GM12878 (cell line): ENCODE data around the gene PTPRN2. TPM values are rescaled to one million over a fixed set of nuclear protein-coding genes. Genes with fewer than 3 reads are reported as not detected.

Source experiments
- ATAC-seq: fragments of 200-7000 bp; cut with Tn5 transposase; 3 replicates; pipeline ENCODE4 v1.9.1; 2020; ENCODE audit warnings: mild to moderate bottlenecking, moderate library complexity
- BruUV-seq: library from RNA; stranded (reverse); fragments of 400-500 nt; replicated peaks from 2 replicates; lab custom pipeline; 2021; lab: Mats Ljungman, UMichigan
- CTCF ChIA-PET: fragments of 300-600 bp; sonication (Branson Sonifier 250); formaldehyde crosslinking; extraction: SDS; loops from one replicate; lab custom pipeline; 2021; ENCODE audit warnings: inconsistent platforms; lab: Yijun Ruan, JAX
- POLR2A ChIA-PET: fragments of 350-600 bp; formaldehyde crosslinking; extraction: SDS; loops from one replicate; lab custom pipeline; 2021; ENCODE audit warnings: inconsistent platforms; lab: Charles Lee
- RAD21 ChIA-PET: fragments of 300-600 bp; sonication (Branson Sonifier 250); formaldehyde crosslinking; loops from one replicate; lab custom pipeline; 2023; ENCODE audit warnings: antibody characterized with exemption; ENCODE audit not compliant: unreplicated experiment; lab: Charles Lee
- SMC1A ChIA-PET: fragments of 300-600 bp; sonication (Branson Sonifier 250); formaldehyde crosslinking; loops from one replicate; lab custom pipeline; 2023; ENCODE audit not compliant: unreplicated experiment, uncharacterized antibody; lab: Charles Lee
- DNase-seq: peaks from one replicate; pipeline ENCODE4 v3.0.0-alpha.2; 2011; ENCODE audit warnings: low read depth, low spot score
- FAIRE-seq: peaks from 3 replicates; lab custom pipeline; 2011; peaks lifted over from hg19 to GRCh38; lab: Jason Lieb, UNC
- H2AFZ ChIP-seq: 2 replicates; pipeline ENCODE4 v1.6.0; 2011; ENCODE audit warnings: low read depth, low read length, control low read depth; ENCODE audit not compliant: control insufficient read depth
- H3K27ac ChIP-seq: 2 replicates; pipeline ENCODE4 v1.5.1; 2011; ENCODE audit warnings: control low read depth; ENCODE audit not compliant: control insufficient read depth, insufficient read depth
- H3K27me3 ChIP-seq, 2 experiments: replicated peaks in 1 of 2; 2 replicates each; pipeline versions ENCODE4 v1.6.0 to v1.6.1; 2011; ENCODE audit warnings: low read length in 1 of 2; ENCODE audit not compliant: control insufficient read depth in 2 of 2, insufficient read depth in 2 of 2
- H3K36me3 ChIP-seq, 2 experiments: 2 replicates each; pipeline ENCODE4 v1.5.1; 2011; ENCODE audit warnings: low read length in 1 of 2; ENCODE audit not compliant: control insufficient read depth in 2 of 2, insufficient read depth in 2 of 2
- H3K4me1 ChIP-seq: 2 replicates; pipeline ENCODE4 v1.6.1; 2011; ENCODE audit warnings: mild to moderate bottlenecking, low read length, moderate library complexity, mixed read lengths; ENCODE audit not compliant: control insufficient read depth, insufficient read depth
- H3K4me2 ChIP-seq: 2 replicates; pipeline ENCODE4 v1.6.0; 2011; ENCODE audit warnings: control low read depth; ENCODE audit not compliant: control insufficient read depth, insufficient read depth
- H3K4me3 ChIP-seq: fragments of 200-600 bp; sonication (generic); 2 replicates; pipeline ENCODE4 v1.5.1; 2016
- H3K79me2 ChIP-seq: 2 replicates; pipeline ENCODE4 v1.6.0; 2011; ENCODE audit warnings: low read length; ENCODE audit not compliant: control insufficient read depth, insufficient read depth
- H3K9ac ChIP-seq: 2 replicates; pipeline ENCODE4 v1.8.0; 2011; ENCODE audit warnings: low read length, control low read depth, mixed read lengths; ENCODE audit not compliant: control insufficient read depth, insufficient read depth
- H3K9me3 ChIP-seq: replicated peaks from 3 replicates; pipeline ENCODE4 v1.5.1; 2011; ENCODE audit warnings: mild to moderate bottlenecking, low read length; ENCODE audit not compliant: control insufficient read depth, insufficient read depth
- H4K20me1 ChIP-seq: 2 replicates; pipeline ENCODE4 v1.6.0; 2011; ENCODE audit not compliant: control insufficient read depth, insufficient read depth
- ATF2 ChIP-seq: IDR thresholded peaks from 2 replicates; pipeline ENCODE4 v1.6.1; 2012; ENCODE audit warnings: low read length, inconsistent platforms
- CBFB ChIP-seq: IDR thresholded peaks from 2 replicates; pipeline ENCODE4 v1.6.1; 2016; ENCODE audit warnings: antibody characterized with exemption, low read depth
- CHD4 ChIP-seq: fragments of 200-600 bp; sonication (generic); IDR thresholded peaks from 2 replicates; pipeline ENCODE4 v1.6.1; 2016; ENCODE audit warnings: mild to moderate bottlenecking
- EGR1 ChIP-seq, 2 experiments: IDR thresholded peaks; 1 replicate in 1 of 2; 2 replicates in 1 of 2; pipeline ENCODE4 v1.6.1; 2011 to 2012; ENCODE audit warnings: low read depth in 2 of 2, low read length in 2 of 2, borderline replicate concordance in 1 of 2, mild to moderate bottlenecking in 1 of 2, moderate library complexity in 1 of 2
- HSF1 ChIP-seq: fragments of 150-350 bp; IDR thresholded peaks from 2 replicates; pipeline ENCODE4 v1.6.1; 2014; ENCODE audit warnings: mild to moderate bottlenecking, low read depth, low read length
- JUNB ChIP-seq: IDR thresholded peaks from 2 replicates; pipeline ENCODE4 v1.6.1; 2016; ENCODE audit warnings: antibody characterized with exemption, mild to moderate bottlenecking
- JUND ChIP-seq: IDR thresholded peaks from 2 replicates; pipeline ENCODE4 v1.6.1; 2012; ENCODE audit warnings: low read depth, mild to moderate bottlenecking, low read length, improper control_type of control experiment, moderate library complexity
- LARP7 ChIP-seq: fragments of 450-650 bp; IDR thresholded peaks from 2 replicates; pipeline ENCODE4 v1.6.1; 2017; ENCODE audit warnings: mild to moderate bottlenecking
- MTA3 ChIP-seq: IDR thresholded peaks from 2 replicates; pipeline ENCODE4 v1.6.1; 2012; ENCODE audit warnings: low read length, inconsistent platforms, borderline replicate concordance
- NFXL1 ChIP-seq: fragments of 450-650 bp; IDR thresholded peaks from 2 replicates; pipeline ENCODE4 v1.6.1; 2017; ENCODE audit warnings: antibody characterized with exemption, mild to moderate bottlenecking, borderline replicate concordance
- RBBP5 ChIP-seq: fragments of 200-600 bp; sonication (generic); conservative IDR thresholded peaks from 2 replicates; pipeline ENCODE4 v1.6.1; 2016
- SREBF1 ChIP-seq: IDR thresholded peaks from 2 replicates; pipeline ENCODE4 v1.6.1; 2012; ENCODE audit warnings: mild to moderate bottlenecking, low read length
- SRF ChIP-seq, 2 experiments: IDR thresholded peaks; 2 replicates each; pipeline ENCODE4 v1.6.1; 2011; ENCODE audit warnings: low read depth in 2 of 2, low read length in 2 of 2, mild to moderate bottlenecking in 1 of 2, moderate library complexity in 1 of 2
- STAT3 ChIP-seq: IDR thresholded peaks from 2 replicates; pipeline ENCODE4 v1.6.1; 2011; ENCODE audit warnings: low read depth, low read length, improper control_type of control experiment
- WGBS: methylation state at CpG from one replicate; pipeline ENCODE4 v1.1.6; 2016; ENCODE audit warnings: low lambda C conversion rate; ENCODE audit not compliant: insufficient replicate concordance, insufficient coverage; ENCODE audit errors: missing lambda C conversion rate; 5-methylcytosine and 5-hydroxymethylcytosine counted together
- in situ Hi-C: fragments of 300-500 bp; cut with MboI; formaldehyde crosslinking; loops from 9 replicates; pipeline ENCODE4 v1.14.3; 2018; ENCODE audit warnings: mixed read lengths
- intact Hi-C: fragments of 100-400 bp; cut with micrococcal nuclease; formaldehyde crosslinking; loops from one replicate; pipeline ENCODE4 v1.14.2; 2022; ENCODE audit not compliant: unreplicated experiment
- polyA plus RNA-seq, 11 experiments: library from polyadenylated mRNA; depleted of rRNA in 4 of 11; unstranded in 6 of 11; stranded (reverse) in 5 of 11; fragments of >200 nt; fragmentation: Nextera tagmentation in 4 of 11; fragmentation: Illumina TruSeq in 1 of 11; extraction: Ambion mirVana in 4 of 11; extraction: Trizol in 1 of 11; gene quantifications; 1 replicate in 1 of 11; 2 replicates in 10 of 11; pipeline versions ENCODE4 v1.2.1 to v1.2.3, GENCODE V29; 2011 to 2016; ENCODE audit warnings: inconsistent platforms in 2 of 11, missing spikeins in 2 of 11, low read depth in 1 of 11
- total RNA-seq, 4 experiments: library from RNA; depleted of rRNA in 3 of 4; stranded (reverse); fragments of >200 nt in 3 of 4; fragmentation: Illumina TruSeq in 1 of 4; extraction: Trizol in 1 of 4; gene quantifications; 2 replicates each; pipeline versions ENCODE4 v1.2.1 to v1.2.3, GENCODE V29; 2013 to 2021
- TF ChIP-seq, protein P1 (sequence below): IDR thresholded peaks from 2 replicates; pipeline ENCODE4 v1.6.1; 2012; ENCODE audit warnings: mild to moderate bottlenecking, low read depth, low read length

The PTPRN2 gene
- total and polyA plus RNA-seq, 10 of the 15 experiments (the other 5 are each of a cell fraction or from before 2014, with no cell fraction given), result 5.4 TPM; not detected in 9

DNA sequence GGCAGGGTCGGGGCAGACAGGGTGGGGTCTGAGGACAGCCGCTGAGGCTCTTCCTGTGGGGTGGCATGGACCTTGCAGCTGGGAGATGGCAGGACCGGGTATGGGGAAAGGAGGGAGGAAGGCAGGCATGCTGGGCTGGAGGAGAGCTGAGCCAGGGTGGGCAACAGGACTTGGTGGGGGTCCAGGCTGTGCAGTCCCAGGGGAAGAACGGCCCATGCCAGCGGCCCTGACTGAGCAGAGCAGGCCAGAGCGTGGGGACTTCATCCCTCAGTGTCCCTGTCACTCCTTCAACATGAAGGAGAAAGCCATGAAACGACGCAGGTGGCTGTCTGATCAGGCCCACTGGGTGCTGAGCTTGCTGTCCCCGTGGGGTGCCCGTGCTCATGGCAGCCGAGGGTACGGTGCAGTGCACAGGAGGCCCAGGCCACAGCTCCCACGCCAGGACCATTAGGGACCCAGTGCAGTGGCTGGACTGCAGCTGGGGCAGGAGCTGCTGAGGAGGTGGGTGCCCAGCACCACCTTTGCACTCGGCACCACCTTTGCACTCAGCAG is 519.6 kb downstream of the PTPRN2 start (continued):
- TF ChIP-seq EGR1 (IDR thresholded peaks at IDR 0.05; ENCODE audit: borderline replicate concordance in 1 of 2, low read depth in 2 of 2, low read length in 2 of 2) (no peak), HSF1 (no peak), LARP7 (no peak), MTA3 (no peak), SRF (IDR thresholded peaks at IDR 0.05; ENCODE audit: low read depth in 2 of 2, low read length in 2 of 2) (no peak), CBFB (no peak), ATF2 (no peak), CHD4 (no peak), JUNB (no peak)

DNA sequence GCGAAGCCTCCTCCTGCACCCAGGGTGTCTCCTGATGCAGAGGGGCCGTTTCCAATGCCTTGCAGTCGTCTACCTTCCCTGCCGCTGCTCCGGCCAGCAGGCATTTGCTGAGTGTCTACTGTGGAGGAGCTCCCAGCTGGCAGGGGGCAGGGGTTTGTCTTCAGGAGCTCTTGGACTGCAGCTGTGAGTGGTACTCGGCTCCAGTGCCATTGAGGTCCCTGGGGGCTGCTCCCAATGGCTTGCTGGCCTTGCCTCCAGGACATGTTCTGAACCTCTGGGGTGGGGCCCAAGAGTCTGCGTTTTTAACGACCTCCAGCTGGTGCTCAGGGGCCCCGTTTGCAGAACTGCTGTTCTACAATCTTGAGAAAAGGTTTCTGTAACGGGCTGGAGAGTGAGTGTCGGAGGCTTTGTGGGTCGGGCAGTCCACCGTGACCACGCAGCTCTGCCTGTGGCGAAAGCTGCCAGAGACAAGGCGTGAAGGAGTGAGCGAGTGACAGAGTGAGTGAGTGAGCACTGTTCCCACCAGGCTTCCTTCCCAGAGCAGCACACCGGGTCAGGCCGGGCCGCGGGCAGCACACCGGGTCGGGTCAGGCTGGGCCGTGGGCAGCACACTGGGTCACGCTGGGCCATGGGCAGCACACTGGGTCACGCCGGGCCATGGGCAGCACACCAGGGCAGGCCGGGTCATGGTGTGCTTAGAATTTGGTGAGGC is 520.2 kb downstream of the PTPRN2 start:
- 43% methylated on average over 28 of the region's 28 CpGs for WGBS
- in situ Hi-C loops, result no loop called here
- no peak for TF ChIP-seq NFXL1
- no peak for TF ChIP-seq STAT3
- TF ChIP-seq JUND, result no peak
- TF ChIP-seq RBBP5, result no peak
- TF ChIP-seq, protein P1, sequence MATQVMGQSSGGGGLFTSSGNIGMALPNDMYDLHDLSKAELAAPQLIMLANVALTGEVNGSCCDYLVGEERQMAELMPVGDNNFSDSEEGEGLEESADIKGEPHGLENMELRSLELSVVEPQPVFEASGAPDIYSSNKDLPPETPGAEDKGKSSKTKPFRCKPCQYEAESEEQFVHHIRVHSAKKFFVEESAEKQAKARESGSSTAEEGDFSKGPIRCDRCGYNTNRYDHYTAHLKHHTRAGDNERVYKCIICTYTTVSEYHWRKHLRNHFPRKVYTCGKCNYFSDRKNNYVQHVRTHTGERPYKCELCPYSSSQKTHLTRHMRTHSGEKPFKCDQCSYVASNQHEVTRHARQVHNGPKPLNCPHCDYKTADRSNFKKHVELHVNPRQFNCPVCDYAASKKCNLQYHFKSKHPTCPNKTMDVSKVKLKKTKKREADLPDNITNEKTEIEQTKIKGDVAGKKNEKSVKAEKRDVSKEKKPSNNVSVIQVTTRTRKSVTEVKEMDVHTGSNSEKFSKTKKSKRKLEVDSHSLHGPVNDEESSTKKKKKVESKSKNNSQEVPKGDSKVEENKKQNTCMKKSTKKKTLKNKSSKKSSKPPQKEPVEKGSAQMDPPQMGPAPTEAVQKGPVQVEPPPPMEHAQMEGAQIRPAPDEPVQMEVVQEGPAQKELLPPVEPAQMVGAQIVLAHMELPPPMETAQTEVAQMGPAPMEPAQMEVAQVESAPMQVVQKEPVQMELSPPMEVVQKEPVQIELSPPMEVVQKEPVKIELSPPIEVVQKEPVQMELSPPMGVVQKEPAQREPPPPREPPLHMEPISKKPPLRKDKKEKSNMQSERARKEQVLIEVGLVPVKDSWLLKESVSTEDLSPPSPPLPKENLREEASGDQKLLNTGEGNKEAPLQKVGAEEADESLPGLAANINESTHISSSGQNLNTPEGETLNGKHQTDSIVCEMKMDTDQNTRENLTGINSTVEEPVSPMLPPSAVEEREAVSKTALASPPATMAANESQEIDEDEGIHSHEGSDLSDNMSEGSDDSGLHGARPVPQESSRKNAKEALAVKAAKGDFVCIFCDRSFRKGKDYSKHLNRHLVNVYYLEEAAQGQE, result no peak
- no peak for TF ChIP-seq SREBF1
- TF ChIP-seq EGR1 (IDR thresholded peaks at IDR 0.05; ENCODE audit: borderline replicate concordance in 1 of 2, low read depth in 2 of 2, low read length in 2 of 2), result no peak

More for the DNA sequence above, 520.2 kb downstream of the PTPRN2 start:
- no peak overlapping the region for H3K9ac ChIP-seq
- H3K4me1 ChIP-seq, result no peaks in the 10 kb centered on the region
- no TSS peak for BruUV-seq
- ATAC-seq (no peak), DNase-seq (no peak), FAIRE-seq (no peak)
- H4K20me1 ChIP-seq, result no peaks in the 10 kb centered on the region
- peaks cover 2% of the 10 kb centered on the region; the same call in 2 of the 3 replicates for H3K9me3 ChIP-seq
- ChIA-PET POLR2A (no interaction called here), RAD21 (no interaction called here), SMC1A (no interaction called here), CTCF (no interaction called here)
- H3K27me3 ChIP-seq, result no peaks in the 10 kb centered on the region
- no peaks in the 10 kb centered on the region for H3K79me2 ChIP-seq
- intact Hi-C loops, result no loop called here
- H3K4me3 ChIP-seq, result no peak overlapping the region
- no peaks in the 10 kb centered on the region for H3K36me3 ChIP-seq
- no peak overlapping the region for H2AFZ ChIP-seq
- no peak overlapping the region for H3K27ac ChIP-seq
- H3K4me2 ChIP-seq, result no peak overlapping the region
